HG02623 (cell line): ENCODE results near the gene KRTAP4-8.
"Not testable (repeated sequence)": the region's sequence is repeated elsewhere in the genome, so short reads cannot be mapped to it uniquely, and the experiment has no call there.

Experiments
- ATAC-seq: cut with Tn5 transposase; IDR thresholded peaks from one replicate; pipeline ENCODE4 v1.9.1; 2021; ENCODE audit warnings: moderate library complexity; ENCODE audit not compliant: unreplicated experiment

KRTAP4-8 gene

DNA sequence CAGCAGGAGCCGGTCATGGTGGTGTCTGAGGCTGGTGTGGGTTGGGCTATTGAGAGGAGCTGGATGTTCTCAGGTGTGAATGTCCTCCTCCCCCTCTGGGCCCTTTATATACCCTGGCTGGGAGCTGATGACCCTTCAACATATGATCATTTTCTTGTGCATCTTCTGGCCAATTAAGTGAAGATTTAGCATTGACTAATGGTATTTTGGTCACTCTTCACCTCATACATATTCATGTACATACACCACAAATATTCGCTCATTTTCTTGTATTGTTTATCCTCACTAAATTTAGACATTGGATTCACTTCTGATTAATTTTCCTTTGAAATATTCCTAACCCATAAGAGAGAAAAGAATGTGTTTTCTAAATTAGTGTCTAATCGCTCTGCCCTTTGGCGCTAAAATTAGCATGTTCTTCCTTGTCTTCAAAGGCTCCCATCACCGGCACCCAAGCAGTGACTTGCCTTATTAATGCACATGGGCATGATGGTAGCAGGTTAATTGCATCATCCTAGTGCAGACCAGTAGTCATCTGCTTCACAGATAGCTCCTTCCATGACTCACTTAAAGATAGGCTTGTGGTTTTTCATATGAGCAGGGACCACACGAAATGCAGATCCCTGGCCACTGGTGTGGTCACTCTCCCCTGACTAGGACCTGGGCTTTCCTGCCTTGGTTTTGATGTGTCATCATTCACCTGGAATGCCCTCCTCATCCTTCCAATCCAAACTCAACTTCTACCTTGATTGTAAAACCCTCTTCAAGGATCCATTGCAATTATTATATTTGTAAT is 31.9 kb downstream of the KRTAP4-8 start, which contains the start of gene KRTAP2-4:
TSS of gene KRTAP2-4 (minus strand) at position 51 of the 796 bp plus-strand sequence. CDS start at position 17, 34 bp downstream.
- ATAC-seq: no peak

DNA sequence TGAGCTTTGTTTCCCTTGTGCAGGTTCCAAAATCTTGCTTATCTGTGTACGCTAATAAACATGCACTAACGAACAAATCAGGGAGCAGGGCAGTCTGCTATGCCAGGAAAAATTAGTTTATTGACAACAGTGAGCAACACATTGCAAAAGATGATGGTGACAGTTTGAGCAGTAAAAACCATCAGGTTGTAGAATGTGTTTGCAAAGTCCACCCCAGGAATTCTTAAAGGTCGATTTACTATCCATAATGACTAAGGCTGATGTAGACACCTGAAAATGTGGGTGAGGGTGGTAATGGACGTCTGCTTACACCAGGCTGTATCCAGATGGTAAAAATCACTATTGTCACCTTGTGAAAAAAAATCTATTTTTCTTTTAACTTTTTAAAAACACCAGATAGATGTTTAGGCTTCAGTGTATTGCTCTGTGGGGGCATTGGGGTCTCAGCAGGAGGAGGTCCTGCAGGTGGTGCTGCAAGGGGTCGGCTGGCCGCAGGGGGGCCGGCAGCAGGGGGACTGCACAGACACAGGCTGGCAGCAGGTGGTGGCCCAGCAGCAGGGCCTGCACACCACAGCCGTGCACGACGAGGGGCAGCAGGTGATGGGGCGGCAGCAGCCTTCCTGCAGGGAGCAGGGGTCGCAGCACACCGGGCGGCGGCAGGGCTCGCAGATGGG is 32.8 kb downstream of the KRTAP4-8 start:
- ATAC-seq: not testable (repeated sequence)

DNA sequence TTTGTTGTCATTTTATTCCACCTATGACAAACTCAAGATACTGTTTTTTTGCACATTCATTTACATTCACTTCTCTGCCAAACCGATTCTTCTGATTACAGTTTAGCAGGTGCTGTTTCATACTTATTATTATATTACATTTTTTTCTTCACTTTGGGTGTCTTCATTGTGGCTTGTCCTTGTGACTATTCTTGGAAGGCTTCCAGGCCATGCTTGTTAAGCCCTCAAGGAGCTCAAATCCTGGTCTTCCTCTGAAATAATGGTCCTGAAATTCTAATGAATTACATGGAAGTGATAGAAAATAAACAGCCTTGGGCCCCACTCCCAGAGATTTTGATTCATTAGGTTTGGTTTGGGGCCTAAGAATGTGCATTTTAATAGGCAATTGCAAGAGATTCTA is 33.6 kb downstream of the KRTAP4-8 start:
- no peak for ATAC-seq

DNA sequence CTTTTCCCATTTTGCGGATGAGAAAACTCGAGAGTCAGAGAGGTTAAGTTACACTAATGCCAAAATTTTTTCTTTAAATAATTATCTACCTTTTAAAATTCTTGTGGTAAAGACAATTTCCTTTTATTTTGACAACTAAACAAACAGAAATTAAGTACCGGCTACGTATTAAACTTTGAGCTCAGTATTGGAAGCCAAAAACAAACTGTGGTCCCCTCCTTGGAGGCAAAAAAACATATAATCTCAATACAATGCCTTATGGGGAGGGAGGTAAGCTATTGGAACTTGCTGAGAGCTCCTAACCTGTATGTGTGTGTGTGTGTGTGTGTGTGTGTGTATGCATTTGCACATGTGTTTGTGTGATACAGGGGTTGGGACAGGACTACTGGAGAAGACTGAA is 34.5 kb downstream of the KRTAP4-8 start:
- ATAC-seq: no peak

DNA sequence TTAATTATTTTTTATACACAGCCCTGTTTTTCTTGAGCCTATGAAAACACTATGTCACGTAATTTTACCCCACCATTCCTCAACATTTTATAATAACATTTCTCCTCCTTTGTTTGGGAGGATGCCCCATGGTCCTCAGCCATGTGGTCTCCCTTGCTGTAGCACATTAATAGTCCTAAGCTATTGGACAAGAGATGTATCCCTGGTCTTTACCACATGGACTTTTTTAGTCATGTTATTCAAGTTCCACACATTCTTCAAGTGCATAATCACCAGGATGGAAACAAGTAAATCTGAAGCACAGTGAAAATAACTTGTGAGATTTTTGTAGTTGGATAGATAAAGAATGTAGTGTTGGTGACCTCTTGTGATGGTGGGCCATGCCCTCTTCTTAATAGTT is 36.0 kb downstream of the KRTAP4-8 start:
- no peak for ATAC-seq

DNA sequence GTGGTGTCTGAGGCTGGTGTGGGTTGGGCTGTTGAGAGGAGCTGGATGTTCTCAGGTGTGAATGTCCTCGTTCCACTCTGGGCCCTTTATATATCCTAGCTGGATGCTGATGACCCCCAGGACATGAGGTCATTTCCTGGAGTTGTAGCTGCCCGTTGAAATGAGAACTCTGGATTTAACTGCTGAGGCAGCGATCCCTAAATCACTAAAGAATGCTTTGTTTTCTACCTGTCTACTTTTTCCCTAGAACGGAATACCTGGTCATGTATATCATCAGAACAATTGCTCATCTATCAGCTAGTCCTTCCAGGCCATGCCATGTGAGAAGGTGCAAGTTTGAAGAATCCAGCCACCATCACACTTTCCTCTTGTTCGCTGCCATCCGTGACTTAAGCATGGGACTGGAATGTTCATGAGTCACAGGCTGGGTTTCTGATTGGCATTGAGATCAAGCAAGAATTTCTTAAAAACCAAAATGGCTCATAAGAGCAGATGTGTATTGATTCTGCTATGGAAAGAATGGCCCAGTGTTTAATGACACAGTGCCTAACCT is 37.8 kb downstream of the KRTAP4-8 start, which contains the start of gene KRTAP2-3:
TSS of gene KRTAP2-3 (minus strand) at position 63 of the 553 bp plus-strand sequence. CDS start 64 bp downstream, outside the sequence.
- ATAC-seq: no peak

DNA sequence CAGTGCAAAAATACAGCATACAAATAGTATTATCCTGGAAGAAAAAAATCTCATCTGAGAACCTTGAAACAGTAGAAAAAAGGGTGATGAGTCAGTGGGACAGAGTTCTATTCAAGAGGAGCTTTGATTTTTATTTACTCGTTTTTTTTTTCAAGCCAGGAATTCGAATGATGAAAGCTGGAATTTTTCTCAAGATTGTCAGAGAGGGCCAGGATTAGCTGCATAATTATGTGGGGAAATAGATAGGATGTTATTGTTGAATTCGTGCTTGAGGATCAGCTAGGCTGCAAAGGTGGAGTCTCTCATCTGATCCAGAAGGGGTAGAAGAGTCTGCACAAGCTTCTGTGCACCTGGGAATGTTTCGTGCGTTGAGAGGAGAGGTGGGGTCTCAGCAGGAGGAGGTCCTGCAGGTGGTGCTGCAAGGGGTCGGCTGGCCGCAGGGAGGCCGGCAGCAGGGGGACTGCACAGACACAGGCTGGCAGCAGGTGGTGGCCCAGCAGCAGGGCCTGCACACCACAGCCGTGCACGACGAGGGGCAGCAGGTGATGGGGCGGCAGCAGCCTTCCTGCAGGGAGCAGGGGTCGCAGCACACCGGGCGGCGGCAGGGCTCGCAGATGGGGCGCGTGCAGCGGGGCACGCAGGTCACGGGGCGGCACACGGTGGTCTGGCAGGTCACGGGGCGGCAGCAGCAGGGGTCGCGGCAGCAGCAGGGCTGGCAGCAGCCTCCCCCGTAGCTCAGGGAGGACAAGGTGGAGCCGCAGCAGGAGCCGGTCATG is 38.5 kb downstream of the KRTAP4-8 start:
- ATAC-seq: not testable (repeated sequence)

DNA sequence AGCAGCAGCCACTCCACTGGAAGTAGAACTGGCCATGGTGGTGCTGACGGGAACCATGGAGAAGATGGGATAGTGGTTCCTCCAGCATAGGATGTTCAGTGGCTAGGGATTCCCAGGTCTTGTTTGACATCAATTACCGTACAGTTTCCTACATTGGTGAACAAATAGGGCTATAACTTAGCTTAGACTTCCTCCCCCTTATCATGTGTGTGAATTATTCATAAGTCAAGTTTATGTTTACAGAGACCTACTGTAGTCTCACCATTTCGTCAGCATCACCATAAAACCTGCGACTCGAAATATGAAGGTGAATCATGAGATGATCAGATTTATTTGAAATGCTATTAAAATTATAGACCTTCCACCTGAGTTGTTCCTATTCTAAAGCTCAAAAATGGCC is 39.2 kb downstream of the KRTAP4-8 start:
- ATAC-seq: no peak

DNA sequence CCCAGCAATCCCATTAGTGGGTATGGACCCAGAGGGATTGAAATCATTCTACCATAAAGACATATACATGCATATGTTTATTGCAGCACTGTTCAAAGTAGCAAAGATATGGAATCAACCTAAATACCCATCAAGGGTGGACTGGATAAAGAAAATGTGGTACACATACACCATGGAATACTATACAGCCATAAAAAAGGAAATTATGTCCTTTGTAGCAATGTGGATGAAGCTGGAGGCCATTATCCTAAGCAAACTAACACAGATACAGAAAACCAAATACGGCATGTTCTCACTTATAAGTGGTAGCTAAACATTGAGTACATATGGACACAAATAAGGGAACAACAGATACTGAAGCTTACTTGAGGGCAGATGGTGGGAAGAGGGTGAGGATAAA is 40.4 kb downstream of the KRTAP4-8 start:
- no peak for ATAC-seq

DNA sequence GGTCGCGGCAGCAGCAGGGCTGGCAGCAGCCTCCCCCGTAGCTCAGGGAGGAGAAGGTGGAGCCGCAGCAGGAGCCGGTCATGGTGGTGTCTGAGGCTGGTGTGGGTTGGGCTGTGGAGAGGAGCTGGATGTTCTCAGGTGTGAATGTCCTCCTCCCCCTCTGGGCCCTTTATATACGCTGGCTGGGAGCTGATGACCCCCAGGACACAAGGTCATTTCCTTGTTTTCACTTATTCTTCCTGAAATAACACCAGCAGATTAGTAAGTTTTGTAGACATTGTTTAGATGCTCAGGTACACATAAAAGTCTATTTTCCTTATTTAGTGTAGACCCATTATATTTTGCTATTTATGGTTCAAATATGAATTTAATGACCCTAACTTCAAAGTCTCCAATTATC is 42.8 kb downstream of the KRTAP4-8 start, which contains the start of gene KRTAP2-2:
TSS of gene KRTAP2-2 (minus strand) at position 101 of the 400 bp plus-strand sequence. CDS start at position 82, 19 bp downstream.
- ATAC-seq: not testable (repeated sequence)

DNA sequence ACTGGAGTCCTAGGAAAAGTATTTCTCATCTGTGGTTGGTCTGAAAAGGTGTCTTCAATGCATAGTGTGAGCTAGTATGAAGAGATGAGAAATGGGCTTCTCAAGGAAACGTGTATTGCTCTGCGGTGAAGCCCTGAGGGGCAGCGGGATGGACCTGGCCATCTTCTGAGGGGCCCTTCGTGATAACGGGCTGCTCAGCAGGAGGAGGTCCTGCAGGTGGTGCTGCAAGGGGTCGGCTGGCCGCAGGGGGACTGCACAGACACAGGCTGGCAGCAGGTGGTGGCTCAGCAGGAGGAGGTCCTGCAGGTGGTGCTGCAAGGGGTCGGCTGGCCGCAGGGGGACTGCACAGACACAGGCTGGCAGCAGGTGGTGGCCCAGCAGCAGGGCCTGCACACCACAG is 43.4 kb downstream of the KRTAP4-8 start:
- not testable (repeated sequence) for ATAC-seq

DNA sequence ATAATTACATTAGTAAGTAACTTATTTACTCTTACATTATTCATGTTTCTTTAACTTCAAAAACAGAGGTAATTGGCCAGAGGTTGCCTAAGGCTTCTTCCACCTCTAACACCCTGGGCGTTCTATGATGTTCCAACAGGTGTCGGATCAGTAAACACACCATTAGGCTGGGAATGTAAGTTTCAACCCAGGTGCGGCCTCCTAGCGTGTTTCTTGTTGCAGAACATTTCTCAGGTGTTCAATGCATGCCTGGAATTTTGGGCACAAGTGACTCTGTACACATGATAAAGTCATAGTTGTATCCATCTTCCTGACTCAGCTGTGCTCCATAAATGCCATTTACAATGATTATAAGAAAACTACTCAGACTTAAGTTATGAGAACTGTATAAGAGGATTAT is 43.9 kb downstream of the KRTAP4-8 start:
- no peak for ATAC-seq

DNA sequence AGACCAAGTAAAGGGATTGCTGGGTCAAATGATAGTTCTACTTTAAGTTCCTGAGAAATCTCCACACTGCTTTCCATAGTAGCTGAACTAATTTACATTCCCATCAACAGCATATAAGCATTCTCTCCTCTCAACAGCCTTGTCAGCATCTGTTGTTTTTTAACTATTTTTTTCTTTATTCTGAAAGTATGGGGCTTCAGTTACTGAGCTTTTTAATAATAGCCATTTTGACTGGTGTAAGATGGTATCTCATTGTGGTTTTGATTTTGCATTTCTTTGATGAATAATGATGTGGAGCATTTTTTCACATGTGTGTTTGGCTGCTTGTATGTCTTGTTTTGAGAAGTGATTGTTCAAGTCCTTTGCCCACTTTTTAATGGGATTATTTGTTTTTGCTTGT is 45.4 kb downstream of the KRTAP4-8 start:
- no peak for ATAC-seq

DNA sequence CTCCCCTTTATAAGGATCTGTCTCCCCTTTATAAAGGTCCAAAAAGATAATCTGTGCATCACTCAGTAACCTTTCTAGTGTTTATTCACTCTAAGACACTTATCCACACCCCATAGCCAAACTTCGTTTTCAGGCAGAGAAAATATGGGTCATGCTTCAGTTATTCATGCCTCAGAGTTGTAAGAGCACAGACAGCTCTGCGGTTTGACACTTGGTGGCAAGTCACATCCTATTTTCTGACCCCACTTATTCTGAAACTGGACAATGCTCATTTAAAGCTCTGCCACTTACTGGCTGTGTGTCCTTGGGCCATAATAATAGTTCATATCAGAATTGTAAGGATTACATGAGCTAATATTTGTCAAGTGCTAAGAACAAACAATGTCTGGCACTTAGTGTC is 48.8 kb downstream of the KRTAP4-8 start:
- no peak for ATAC-seq

DNA sequence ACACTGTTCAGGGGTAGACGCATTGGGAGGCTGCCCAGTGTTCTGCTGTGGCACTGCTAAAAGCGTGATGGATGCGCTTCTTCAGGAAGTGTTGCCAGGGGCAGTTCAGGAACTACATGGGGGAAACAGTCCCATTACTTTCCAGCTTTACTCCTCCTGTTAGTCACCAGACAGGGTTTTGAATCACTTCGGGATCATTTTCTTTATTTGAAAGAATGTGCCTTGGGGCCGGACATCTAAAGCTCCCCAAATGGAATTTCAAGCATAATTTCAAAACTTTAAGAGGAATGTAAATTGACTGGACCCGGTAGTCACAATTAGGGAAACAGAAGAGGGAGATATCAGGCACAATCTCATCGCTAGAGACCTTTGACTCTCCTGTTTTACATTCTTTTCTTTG is 49.5 kb downstream of the KRTAP4-8 start:
- no peak for ATAC-seq
